WTC11 (cell line): ENCODE results near the gene AKAP8.

Experiments used
- CREB1 ChIP-seq: sonication (generic); formaldehyde crosslinking; IDR thresholded peaks from 2 replicates; pipeline ENCODE4 v1.8.0; 2023; ENCODE audit warnings: mild to moderate bottlenecking, missing genetic modification reagents
- NFATC4 ChIP-seq: fragments of 250-450 bp; sonication (Bioruptor Pico); IDR thresholded peaks from 2 replicates; pipeline ENCODE4 v1.9.0; 2021; ENCODE audit warnings: mild to moderate bottlenecking
- TF ChIP-seq, protein P1 (sequence below): fragments of 200-600 bp; IDR thresholded peaks from 2 replicates; pipeline ENCODE4 v1.8.0; 2022; ENCODE audit warnings: antibody characterized with exemption

DNA sequence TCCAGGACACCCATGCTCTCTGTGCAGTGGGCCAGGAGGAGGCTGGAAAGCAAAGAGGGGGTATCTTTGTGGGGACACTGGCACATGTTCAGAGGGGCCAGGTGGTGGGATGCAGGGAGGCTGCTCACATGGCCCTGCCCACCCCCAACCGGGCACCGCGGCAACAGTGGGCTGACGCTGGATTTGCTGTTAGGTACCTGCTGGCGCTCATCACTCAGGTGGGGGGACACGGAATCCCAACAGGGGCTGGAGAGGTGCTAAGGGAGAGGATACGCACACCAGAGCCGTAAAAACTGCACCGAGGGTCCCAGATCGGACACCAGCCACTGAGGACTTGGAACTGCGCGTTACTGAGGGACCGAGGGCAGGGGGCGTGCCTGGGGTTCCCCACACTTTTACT lies 20.0 kb upstream of the AKAP8 start:
- TF ChIP-seq NFATC4 (CRISPR knock-in tag), result no peak
- TF ChIP-seq, protein P1, sequence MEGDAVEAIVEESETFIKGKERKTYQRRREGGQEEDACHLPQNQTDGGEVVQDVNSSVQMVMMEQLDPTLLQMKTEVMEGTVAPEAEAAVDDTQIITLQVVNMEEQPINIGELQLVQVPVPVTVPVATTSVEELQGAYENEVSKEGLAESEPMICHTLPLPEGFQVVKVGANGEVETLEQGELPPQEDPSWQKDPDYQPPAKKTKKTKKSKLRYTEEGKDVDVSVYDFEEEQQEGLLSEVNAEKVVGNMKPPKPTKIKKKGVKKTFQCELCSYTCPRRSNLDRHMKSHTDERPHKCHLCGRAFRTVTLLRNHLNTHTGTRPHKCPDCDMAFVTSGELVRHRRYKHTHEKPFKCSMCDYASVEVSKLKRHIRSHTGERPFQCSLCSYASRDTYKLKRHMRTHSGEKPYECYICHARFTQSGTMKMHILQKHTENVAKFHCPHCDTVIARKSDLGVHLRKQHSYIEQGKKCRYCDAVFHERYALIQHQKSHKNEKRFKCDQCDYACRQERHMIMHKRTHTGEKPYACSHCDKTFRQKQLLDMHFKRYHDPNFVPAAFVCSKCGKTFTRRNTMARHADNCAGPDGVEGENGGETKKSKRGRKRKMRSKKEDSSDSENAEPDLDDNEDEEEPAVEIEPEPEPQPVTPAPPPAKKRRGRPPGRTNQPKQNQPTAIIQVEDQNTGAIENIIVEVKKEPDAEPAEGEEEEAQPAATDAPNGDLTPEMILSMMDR, result no peak
- no peak for TF ChIP-seq CREB1
